ENCODE data around the gene KCNQ5. TPM values are rescaled to one million over a fixed set of nuclear protein-coding genes. Genes with fewer than 3 reads are reported as not detected.

The KCNQ5 gene
- total and polyA plus RNA-seq, 4 experiments from 2014 or later = 1.0 to 4.2 (median 3.4) TPM; not detected in 1

- H3K27ac Mint-ChIP-seq = no peak overlapping the region
- H3K4me1 Mint-ChIP-seq = no peaks in the 10 kb centered on the region
- no peak for DNase-seq
- no peaks in the 10 kb centered on the region for H3K27me3 ChIP-seq (ENCODE audit: insufficient read depth, low read length)
- ChIA-PET POLR2A (ENCODE audit: partially characterized antibody) (no interaction called here), CTCF (ENCODE audit: partially characterized antibody) (no interaction called here)
- H3K27ac ChIP-seq (ENCODE audit: low read depth, low read length) = no peak overlapping the region
- no peaks in the 10 kb centered on the region for H3K36me3 Mint-ChIP-seq
- H3K9me3 ChIP-seq (ENCODE audit: control insufficient read depth in 1 of 2, low read length in 2 of 2) = no peaks in the 10 kb centered on the region
- H3K4me1 ChIP-seq (ENCODE audit: insufficient read depth, low read length) = no peaks in the 10 kb centered on the region
- no peaks in the 10 kb centered on the region for H3K36me3 ChIP-seq (ENCODE audit: insufficient read depth, low read length)
- no peaks in the 10 kb centered on the region for H3K27me3 Mint-ChIP-seq
- no peak overlapping the region for H3K4me3 Mint-ChIP-seq
- intact Hi-C loops (cut with micrococcal nuclease) = no loop called here
- no peak overlapping the region for H3K4me3 ChIP-seq (ENCODE audit: low read length in 2 of 2)
- H3K9me3 Mint-ChIP-seq = no peaks in the 10 kb centered on the region
Observed at GRCh38 chr6:72675396-72675795, 53.5 kb downstream of the KCNQ5 start.

DNA sequence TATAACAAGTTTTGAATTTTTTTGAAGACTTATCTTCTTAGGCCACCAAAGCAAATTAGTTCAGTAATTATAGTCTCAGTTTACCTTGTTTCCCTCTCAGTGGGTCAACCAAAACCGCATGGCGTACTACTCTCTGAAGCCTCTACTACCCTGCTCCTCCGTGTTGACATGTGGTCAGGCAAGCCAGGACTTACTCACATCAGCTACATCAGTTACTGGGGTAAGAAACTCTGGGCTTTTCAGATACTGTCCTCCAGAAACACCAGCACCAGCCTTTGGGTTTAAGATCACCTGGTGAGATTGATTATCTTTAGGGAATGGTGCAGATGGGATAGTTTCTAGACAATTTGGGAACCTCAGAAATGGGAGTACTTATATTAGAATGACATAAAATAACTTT, 55.1 kb downstream of the KCNQ5 start:
- DNase-seq = no peak
- intact Hi-C loops (cut with micrococcal nuclease) = no loop called here
- no peaks in the 10 kb centered on the region for H3K4me1 ChIP-seq (ENCODE audit: insufficient read depth, low read length)
- H3K4me3 ChIP-seq (ENCODE audit: low read length in 2 of 2) = no peak overlapping the region
- no peak overlapping the region for H3K27ac Mint-ChIP-seq
- H3K36me3 ChIP-seq (ENCODE audit: insufficient read depth, low read length) = no peaks in the 10 kb centered on the region
- no peak overlapping the region for H3K27ac ChIP-seq (ENCODE audit: low read depth, low read length)
- ChIA-PET POLR2A (ENCODE audit: partially characterized antibody) (no interaction called here), CTCF (ENCODE audit: partially characterized antibody) (no interaction called here)
- no peaks in the 10 kb centered on the region for H3K27me3 Mint-ChIP-seq
- H3K4me3 Mint-ChIP-seq = no peak overlapping the region
- H3K36me3 Mint-ChIP-seq = no peaks in the 10 kb centered on the region
- H3K9me3 ChIP-seq (ENCODE audit: control insufficient read depth in 1 of 2, low read length in 2 of 2) = no peaks in the 10 kb centered on the region
- no peaks in the 10 kb centered on the region for H3K4me1 Mint-ChIP-seq
- no peaks in the 10 kb centered on the region for H3K27me3 ChIP-seq (ENCODE audit: insufficient read depth, low read length)
- H3K9me3 Mint-ChIP-seq = no peaks in the 10 kb centered on the region

DNA sequence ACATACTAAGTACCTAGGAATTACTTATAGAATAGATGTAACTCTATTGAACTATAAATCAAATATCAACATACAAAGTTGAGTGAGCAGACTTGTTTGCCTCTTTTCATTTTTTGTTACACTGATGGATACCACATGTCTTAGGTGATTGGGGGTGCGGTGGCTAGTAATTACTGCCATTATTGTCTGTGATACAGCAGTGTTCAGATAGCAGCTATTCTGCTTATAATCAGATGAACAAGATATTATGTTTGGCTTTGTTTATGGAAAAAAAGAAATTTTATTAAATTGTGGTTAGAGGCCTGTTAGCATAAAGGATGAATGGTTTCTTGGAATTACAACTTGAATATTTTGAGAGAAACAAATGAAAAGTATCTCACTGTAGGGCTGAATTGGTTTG, 55.9 kb downstream of the KCNQ5 start:
- Histone ChIP-seq H3K4me1 (ENCODE audit: insufficient read depth, low read length) (no peaks in the 10 kb centered on the region), H3K4me3 (ENCODE audit: low read length in 2 of 2) (no peak overlapping the region), H3K9me3 (ENCODE audit: control insufficient read depth in 1 of 2, low read length in 2 of 2) (no peaks in the 10 kb centered on the region), H3K36me3 (ENCODE audit: insufficient read depth, low read length) (no peaks in the 10 kb centered on the region), H3K27ac (ENCODE audit: low read depth, low read length) (no peak overlapping the region), H3K27me3 (ENCODE audit: insufficient read depth, low read length) (no peaks in the 10 kb centered on the region)
- H3K36me3 Mint-ChIP-seq = no peaks in the 10 kb centered on the region
- H3K27ac Mint-ChIP-seq = no peak overlapping the region
- ChIA-PET CTCF (ENCODE audit: partially characterized antibody) (no interaction called here), POLR2A (ENCODE audit: partially characterized antibody) (no interaction called here)
- H3K4me1 Mint-ChIP-seq = no peaks in the 10 kb centered on the region
- H3K4me3 Mint-ChIP-seq = no peak overlapping the region
- H3K9me3 Mint-ChIP-seq = no peaks in the 10 kb centered on the region
- intact Hi-C loops (cut with micrococcal nuclease) = no loop called here
- DNase-seq = no peak
- H3K27me3 Mint-ChIP-seq = no peaks in the 10 kb centered on the region

- H3K27ac Mint-ChIP-seq = no peak overlapping the region
- H3K27me3 Mint-ChIP-seq = no peaks in the 10 kb centered on the region
- no peak overlapping the region for H3K4me3 Mint-ChIP-seq
- Histone ChIP-seq H3K9me3 (ENCODE audit: control insufficient read depth in 1 of 2, low read length in 2 of 2) (no peaks in the 10 kb centered on the region), H3K27me3 (ENCODE audit: insufficient read depth, low read length) (no peaks in the 10 kb centered on the region), H3K36me3 (ENCODE audit: insufficient read depth, low read length) (no peaks in the 10 kb centered on the region), H3K4me3 (ENCODE audit: low read length in 2 of 2) (no peak overlapping the region), H3K27ac (ENCODE audit: low read depth, low read length) (no peak overlapping the region), H3K4me1 (ENCODE audit: insufficient read depth, low read length) (no peaks in the 10 kb centered on the region)
- H3K9me3 Mint-ChIP-seq = no peaks in the 10 kb centered on the region
- DNase-seq = no peak
- H3K36me3 Mint-ChIP-seq = no peaks in the 10 kb centered on the region
- ChIA-PET CTCF (ENCODE audit: partially characterized antibody) (interaction anchor here (1.1 kb wide), 1 partner anchor 11 kb away, joined by 4 read pairs; no protein-coding TSS in a partner anchor), POLR2A (ENCODE audit: partially characterized antibody) (no interaction called here)
- no peaks in the 10 kb centered on the region for H3K4me1 Mint-ChIP-seq
- intact Hi-C loops (cut with micrococcal nuclease) = no loop called here
Observed at GRCh38 chr6:72683797-72684196, 61.9 kb downstream of the KCNQ5 start.

- no peak overlapping the region for H3K27ac ChIP-seq (ENCODE audit: low read depth, low read length)
- H3K27me3 Mint-ChIP-seq = no peaks in the 10 kb centered on the region
- no peak overlapping the region for H3K4me3 Mint-ChIP-seq
- ChIA-PET CTCF (ENCODE audit: partially characterized antibody) (interaction anchor here (1.2 to 1.6 kb wide), 2 partner anchors 12 to 441 kb away, joined by 3 to 4 read pairs; no protein-coding TSS in a partner anchor), POLR2A (ENCODE audit: partially characterized antibody) (no interaction called here)
- H3K36me3 ChIP-seq (ENCODE audit: insufficient read depth, low read length) = no peaks in the 10 kb centered on the region
- H3K27me3 ChIP-seq (ENCODE audit: insufficient read depth, low read length) = no peaks in the 10 kb centered on the region
- H3K4me3 ChIP-seq (ENCODE audit: low read length in 2 of 2) = no peak overlapping the region
- no peak overlapping the region for H3K27ac Mint-ChIP-seq
- intact Hi-C loops (cut with micrococcal nuclease) = no loop called here
- H3K4me1 ChIP-seq (ENCODE audit: insufficient read depth, low read length) = no peaks in the 10 kb centered on the region
- no peaks in the 10 kb centered on the region for H3K9me3 ChIP-seq (ENCODE audit: control insufficient read depth in 1 of 2, low read length in 2 of 2)
- no peaks in the 10 kb centered on the region for H3K4me1 Mint-ChIP-seq
- H3K36me3 Mint-ChIP-seq = no peaks in the 10 kb centered on the region
- DNase-seq = no peak
- H3K9me3 Mint-ChIP-seq = no peaks in the 10 kb centered on the region
Observed at GRCh38 chr6:72689107-72689954, 67.5 kb downstream of the KCNQ5 start.

DNA sequence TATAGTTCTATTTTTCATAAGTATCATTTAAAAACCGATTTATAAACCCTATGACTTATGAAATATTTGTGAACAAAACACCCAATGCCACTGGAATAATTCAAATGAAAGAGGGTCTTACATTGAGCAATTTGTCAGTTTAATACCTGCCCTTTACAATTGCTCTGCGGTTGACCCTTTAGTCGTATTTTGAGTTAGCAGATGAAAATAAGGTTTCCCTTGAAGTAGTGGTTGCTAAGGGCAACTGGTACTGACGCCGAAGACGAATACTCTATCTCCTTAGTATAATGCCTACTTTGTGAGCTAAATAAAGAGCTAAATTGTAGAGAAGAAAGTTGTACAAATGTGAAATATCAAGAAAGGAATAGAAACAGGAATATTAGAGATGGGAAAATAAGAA, 69.4 kb downstream of the KCNQ5 start:
- Histone ChIP-seq H3K27me3 (ENCODE audit: insufficient read depth, low read length) (no peaks in the 10 kb centered on the region), H3K4me3 (ENCODE audit: low read length in 2 of 2) (no peak overlapping the region), H3K36me3 (ENCODE audit: insufficient read depth, low read length) (no peaks in the 10 kb centered on the region), H3K4me1 (ENCODE audit: insufficient read depth, low read length) (no peaks in the 10 kb centered on the region), H3K9me3 (ENCODE audit: control insufficient read depth in 1 of 2, low read length in 2 of 2) (no peaks in the 10 kb centered on the region), H3K27ac (ENCODE audit: low read depth, low read length) (no peak overlapping the region)
- ChIA-PET CTCF (ENCODE audit: partially characterized antibody) (no interaction called here), POLR2A (ENCODE audit: partially characterized antibody) (no interaction called here)
- Mint-ChIP-seq H3K27ac (no peak overlapping the region), H3K4me1 (no peaks in the 10 kb centered on the region), H3K36me3 (no peaks in the 10 kb centered on the region), H3K27me3 (no peaks in the 10 kb centered on the region), H3K4me3 (no peak overlapping the region), H3K9me3 (peaks cover 0 to 5% (median 0%) of the 10 kb centered on the region in 8 donors)
- no peak for DNase-seq
- intact Hi-C loops (cut with micrococcal nuclease) = no loop called here

GRCh38 chr6:72696055-72696454, 74.2 kb downstream of the KCNQ5 start:
- Histone ChIP-seq H3K36me3 (ENCODE audit: insufficient read depth, low read length) (no peaks in the 10 kb centered on the region), H3K27ac (ENCODE audit: low read depth, low read length) (no peak overlapping the region), H3K27me3 (ENCODE audit: insufficient read depth, low read length) (no peaks in the 10 kb centered on the region), H3K4me1 (ENCODE audit: insufficient read depth, low read length) (no peaks in the 10 kb centered on the region), H3K9me3 (ENCODE audit: control insufficient read depth in 1 of 2, low read length in 2 of 2) (no peaks in the 10 kb centered on the region), H3K4me3 (ENCODE audit: low read length in 2 of 2) (no peak overlapping the region)
- POLR2A ChIA-PET (ENCODE audit: partially characterized antibody) = no interaction called here
- no peak for DNase-seq
- CTCF ChIA-PET (ENCODE audit: partially characterized antibody) = no interaction called here
- Mint-ChIP-seq H3K9me3 (peaks cover 0 to 6% (median 0%) of the 10 kb centered on the region in 8 donors), H3K4me3 (no peak overlapping the region), H3K27ac (no peak overlapping the region), H3K4me1 (no peaks in the 10 kb centered on the region), H3K36me3 (no peaks in the 10 kb centered on the region), H3K27me3 (no peaks in the 10 kb centered on the region)
- intact Hi-C loops (cut with micrococcal nuclease) = no loop called here

Measured in CD4-positive, alpha-beta memory T cell (primary cell).